NCI-H82 treated with DMSO at 0.1 percent for 48 hours (cell line): ENCODE data around the gene TMEM53.
"Not testable (repeated sequence)": the region's sequence is repeated elsewhere in the genome, so short reads cannot be mapped to it uniquely, and the experiment has no call there.

Experiments
- DNase-seq: peaks from one replicate; lab custom pipeline; 2025; ENCODE audit not compliant: unreplicated experiment; lab: John Stamatoyannopoulos, UW

Gene TMEM53

GRCh38 chr1:44674113-44675000, at the start of gene TMEM53, which contains the start of gene ARMH1:
TSS of gene TMEM53 (minus strand) at chr1:44674481. CDS start at chr1:44674391, 90 bp downstream.
TSS of gene ARMH1 (plus strand) at chr1:44674714. CDS start at chr1:44689698, 14,984 bp downstream.
- DNase-seq: peak; percentile 99

- DNase-seq: no peak
These were observed 49.4 kb upstream of the TMEM53 start for GRCh38 chr1:44723496-44724295.

- DNase-seq: no peak
These were observed 48.8 kb upstream of the TMEM53 start for GRCh38 chr1:44723064-44723463.

- peak; percentile 98 for DNase-seq
These were observed 47.4 kb upstream of the TMEM53 start for GRCh38 chr1:44721485-44722361.

GRCh38 chr1:44720281-44720680, 46.0 kb upstream of the TMEM53 start:
- DNase-seq: no peak

- DNase-seq: no peak
These were observed 45.0 kb upstream of the TMEM53 start for GRCh38 chr1:44719318-44719717.

- DNase-seq: no peak
These were observed 43.8 kb upstream of the TMEM53 start for GRCh38 chr1:44718091-44718490.

GRCh38 chr1:44717653-44718052, 43.4 kb upstream of the TMEM53 start:
- no peak for DNase-seq

- DNase-seq: no peak
These were observed 42.9 kb upstream of the TMEM53 start for GRCh38 chr1:44717156-44717555.

- DNase-seq: peak; percentile 55
These were observed 40.8 kb upstream of the TMEM53 start for GRCh38 chr1:44714944-44715571.

GRCh38 chr1:44714532-44714931, 40.3 kb upstream of the TMEM53 start:
- DNase-seq: no peak

- no peak for DNase-seq
These were observed 39.1 kb upstream of the TMEM53 start for GRCh38 chr1:44713321-44713781.

- no peak for DNase-seq
These were observed 33.9 kb upstream of the TMEM53 start for GRCh38 chr1:44707959-44708831.

GRCh38 chr1:44707112-44707881, 33.0 kb upstream of the TMEM53 start:
- no peak for DNase-seq

GRCh38 chr1:44705938-44706337, 31.7 kb upstream of the TMEM53 start:
- no peak for DNase-seq

GRCh38 chr1:44705470-44705869, 31.2 kb upstream of the TMEM53 start:
- no peak for DNase-seq

- no peak for DNase-seq
These were observed 26.9 kb upstream of the TMEM53 start for GRCh38 chr1:44701141-44701573.

GRCh38 chr1:44700573-44700972, 26.3 kb upstream of the TMEM53 start:
- DNase-seq: no peak

GRCh38 chr1:44699375-44699774, 25.1 kb upstream of the TMEM53 start:
- not testable (repeated sequence) for DNase-seq
